Measurements from ENCODE around the gene SLC35G6. TPM values are rescaled to one million over a fixed set of nuclear protein-coding genes. Genes with fewer than 3 reads are reported as not detected.
"Not testable (repeated sequence)": the region's sequence is repeated elsewhere in the genome, so short reads cannot be mapped to it uniquely, and the experiment has no call there.

SLC35G6 gene
- total and polyA plus RNA-seq, 4 donors = not detected

GRCh38 chr17:7468804-7469389 is 12.3 kb upstream of the SLC35G6 start:
- no peak overlapping the region for H3K27ac ChIP-seq (ENCODE audit: low read depth in 1 of 2, low read length in 2 of 2)
- WGBS = 78% methylated on average over 12 of the region's 12 CpGs
- no peak overlapping the region for H3K4me3 ChIP-seq (ENCODE audit: low read depth in 1 of 3, low read length in 3 of 3)
- peaks cover 0 to 2% (median 0%) of the 10 kb centered on the region in 4 donors for H3K36me3 ChIP-seq (ENCODE audit: control insufficient read depth in 4 of 4, insufficient read depth in 3 of 4, low read depth in 1 of 4, low read length in 3 of 4)
- no peaks in the 10 kb centered on the region for H3K9me3 ChIP-seq (ENCODE audit: control insufficient read depth in 4 of 4, low read length in 3 of 4)
- no peak for DNase-seq (ENCODE audit: low spot score)
- H3K4me1 ChIP-seq (ENCODE audit: control insufficient read depth in 4 of 4, insufficient read depth in 4 of 4, low read length in 3 of 4) = peaks cover 0 to 20% (median 12%) of the 10 kb centered on the region in 4 donors
- H3K27me3 ChIP-seq (ENCODE audit: control insufficient read depth in 4 of 4, insufficient read depth in 4 of 4, low read length in 3 of 4) = no peaks in the 10 kb centered on the region
- H3K9ac ChIP-seq (ENCODE audit: low read depth in 1 of 2, low read length in 2 of 2) = no peak overlapping the region
- TF ChIP-seq RXRA (IDR thresholded peaks at IDR 0.05) = no peak
- TF ChIP-seq EGR1 (IDR thresholded peaks at IDR 0.05; ENCODE audit: low read depth in 2 of 2) = no peak
- TF ChIP-seq TAF1 (conservative IDR thresholded peaks at IDR 0.05) = no peak
- TF ChIP-seq CTCF (IDR thresholded peaks at IDR 0.05; ENCODE audit: low read depth, low read length, missing input control) = no peak
- no peak for TF ChIP-seq HNF4A (conservative IDR thresholded peaks at IDR 0.05)
- no peak for TF ChIP-seq FOXA2 (IDR thresholded peaks at IDR 0.05)
- TF ChIP-seq SP1 (IDR thresholded peaks at IDR 0.05) = no peak
- TF ChIP-seq NR2F2 (IDR thresholded peaks at IDR 0.05) = no peak
- TF ChIP-seq GABPA (IDR thresholded peaks at IDR 0.05 in 1 of 2, conservative IDR thresholded peaks at IDR 0.05 in 1 of 2) = no peak
- TF ChIP-seq YY1 (IDR thresholded peaks at IDR 0.05) = no peak
- TF ChIP-seq JUND (IDR thresholded peaks at IDR 0.05) = no peak
- TF ChIP-seq ZBTB33 (IDR thresholded peaks at IDR 0.05) = no peak
- TF ChIP-seq REST (IDR thresholded peaks at IDR 0.05) = no peak
- no peak for TF ChIP-seq HNF4G (IDR thresholded peaks at IDR 0.05)
- TF ChIP-seq RAD21 (IDR thresholded peaks at IDR 0.05) = no peak

- not testable (repeated sequence) for H3K27ac ChIP-seq (ENCODE audit: low read depth in 1 of 2, low read length in 2 of 2); H3K27me3 ChIP-seq (ENCODE audit: control insufficient read depth in 4 of 4, insufficient read depth in 4 of 4, low read length in 3 of 4); DNase-seq (ENCODE audit: low spot score); H3K9me3 ChIP-seq (ENCODE audit: control insufficient read depth in 4 of 4, low read length in 3 of 4); H3K36me3 ChIP-seq (ENCODE audit: control insufficient read depth in 4 of 4, insufficient read depth in 3 of 4, low read depth in 1 of 4, low read length in 3 of 4); H3K4me3 ChIP-seq (ENCODE audit: low read depth in 1 of 3, low read length in 3 of 3); H3K9ac ChIP-seq (ENCODE audit: low read depth in 1 of 2, low read length in 2 of 2)
- WGBS = 86% methylated on average over 12 of the region's 12 CpGs
- peaks cover 4 to 28% (median 18%) of the 10 kb centered on the region in 4 donors for H3K4me1 ChIP-seq (ENCODE audit: control insufficient read depth in 4 of 4, insufficient read depth in 4 of 4, low read length in 3 of 4)
Observed at GRCh38 chr17:7469843-7470242, 11.4 kb upstream of the SLC35G6 start.

Measured in liver (tissue), 9 donors.